Measurements from ENCODE around the gene KNOP1. TPM values are rescaled to one million over a fixed set of nuclear protein-coding genes. Genes with fewer than 3 reads are reported as not detected.
A peak's percentile ranks its signal among the peaks of the same experiment; 100 is the strongest.

Gene KNOP1
- total RNA-seq, 1 experiment from 2014 or later, result 93.9 TPM

DNA sequence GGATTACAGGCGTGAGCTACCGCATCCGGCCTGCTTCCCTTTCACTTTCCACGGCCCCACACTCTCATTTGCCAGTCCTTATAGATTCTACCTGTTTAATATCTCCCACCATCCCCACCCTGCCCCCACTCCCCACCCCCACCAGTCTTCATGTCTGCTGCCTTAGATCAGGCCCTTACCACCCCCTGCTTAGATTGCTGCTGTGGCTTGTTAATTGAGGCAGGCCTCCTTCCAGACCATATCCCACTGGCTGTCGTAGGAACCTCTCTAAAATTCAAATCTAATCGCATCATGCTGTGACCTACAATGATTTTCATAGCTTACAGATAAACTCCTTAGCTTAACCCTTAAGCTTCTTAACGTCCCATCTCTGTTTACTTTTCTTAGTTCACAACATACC is 5.0 kb upstream of the KNOP1 start:
- no peaks in the 10 kb centered on the region for H3K9me3 ChIP-seq (ENCODE audit: control insufficient read depth, low read depth, low read length)
- H2AFZ ChIP-seq (ENCODE audit: low read length), result no peak overlapping the region
- H4K20me1 ChIP-seq (ENCODE audit: control insufficient read depth, insufficient read depth, insufficient read length), result no peaks in the 10 kb centered on the region
- no peaks in the 10 kb centered on the region for H3K27me3 Mint-ChIP-seq (ENCODE audit: low read depth)
- no peak overlapping the region for H2BK5ac ChIP-seq (ENCODE audit: insufficient read length, low read length)
- peak overlapping the region in 1 of 2 experiments; percentile 49; a peak in 1 of 5 replicates for H3K4me3 Mint-ChIP-seq
- no peaks in the 10 kb centered on the region for H3K79me1 ChIP-seq (ENCODE audit: insufficient read depth, low read depth, low read length, poor library complexity, severe bottlenecking)
- peak overlapping the region; percentile 48 to 80 (median 70); a peak in 3 of 7 replicates for H3K27ac Mint-ChIP-seq
- no peak overlapping the region for H3K9ac ChIP-seq (ENCODE audit: extremely low read depth, insufficient read length, low read length)
- peaks cover 0 to 3% (median 0%) of the 10 kb centered on the region in 3 experiments; a peak in 1 of 7 replicates for H3K36me3 Mint-ChIP-seq (ENCODE audit: insufficient read depth in 1 of 3, low read depth in 3 of 3)
- no peaks in the 10 kb centered on the region for H3K9me3 Mint-ChIP-seq
- TF ChIP-seq, protein P1, sequence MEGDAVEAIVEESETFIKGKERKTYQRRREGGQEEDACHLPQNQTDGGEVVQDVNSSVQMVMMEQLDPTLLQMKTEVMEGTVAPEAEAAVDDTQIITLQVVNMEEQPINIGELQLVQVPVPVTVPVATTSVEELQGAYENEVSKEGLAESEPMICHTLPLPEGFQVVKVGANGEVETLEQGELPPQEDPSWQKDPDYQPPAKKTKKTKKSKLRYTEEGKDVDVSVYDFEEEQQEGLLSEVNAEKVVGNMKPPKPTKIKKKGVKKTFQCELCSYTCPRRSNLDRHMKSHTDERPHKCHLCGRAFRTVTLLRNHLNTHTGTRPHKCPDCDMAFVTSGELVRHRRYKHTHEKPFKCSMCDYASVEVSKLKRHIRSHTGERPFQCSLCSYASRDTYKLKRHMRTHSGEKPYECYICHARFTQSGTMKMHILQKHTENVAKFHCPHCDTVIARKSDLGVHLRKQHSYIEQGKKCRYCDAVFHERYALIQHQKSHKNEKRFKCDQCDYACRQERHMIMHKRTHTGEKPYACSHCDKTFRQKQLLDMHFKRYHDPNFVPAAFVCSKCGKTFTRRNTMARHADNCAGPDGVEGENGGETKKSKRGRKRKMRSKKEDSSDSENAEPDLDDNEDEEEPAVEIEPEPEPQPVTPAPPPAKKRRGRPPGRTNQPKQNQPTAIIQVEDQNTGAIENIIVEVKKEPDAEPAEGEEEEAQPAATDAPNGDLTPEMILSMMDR (conservative IDR thresholded peaks at IDR 0.05), result no peak
- H3K23ac ChIP-seq (ENCODE audit: insufficient read length, low read depth, low read length), result no peak overlapping the region
- no peak overlapping the region for H2BK120ac ChIP-seq (ENCODE audit: low read depth, low read length, poor library complexity, severe bottlenecking)
- H3K23me2 ChIP-seq (ENCODE audit: insufficient read length, low read depth, low read length, poor library complexity, severe bottlenecking), result peaks cover 7% of the 10 kb centered on the region
- no peak overlapping the region for H2AK5ac ChIP-seq (ENCODE audit: insufficient read length, low read length)
- no peak overlapping the region for H3K4ac ChIP-seq (ENCODE audit: low read depth, low read length)
- no peak overlapping the region for H4K91ac ChIP-seq (ENCODE audit: insufficient read length, low read depth, low read length)
- no peak overlapping the region for H2BK15ac ChIP-seq (ENCODE audit: low read depth, low read length)
- no peak overlapping the region for H3K56ac ChIP-seq (ENCODE audit: insufficient read length, low read depth, low read length)
- H3K79me2 ChIP-seq (ENCODE audit: insufficient read depth, low read length), result no peaks in the 10 kb centered on the region
- no peak overlapping the region for H3K18ac ChIP-seq (ENCODE audit: insufficient read length, low read depth, low read length)
- H4K8ac ChIP-seq (replicated peaks; ENCODE audit: insufficient read length, low read depth, low read length), result no peak overlapping the region
- no peak overlapping the region for H3K14ac ChIP-seq (ENCODE audit: insufficient read depth, low read length)
- no peaks in the 10 kb centered on the region for H3K27me3 ChIP-seq (ENCODE audit: insufficient read depth, low read length)
- peaks cover 37 to 45% of the 10 kb centered on the region in 2 experiments for H3K4me1 Mint-ChIP-seq
- WGBS (ENCODE audit: extremely low coverage, insufficient read length, low lambda C conversion rate), result 100% methylated on average over 1 of the region's 7 CpGs
- H3T11ph ChIP-seq (ENCODE audit: low read length), result no peak overlapping the region
- no peak overlapping the region for H4K5ac ChIP-seq (ENCODE audit: insufficient read length, low read depth, low read length)
- no peak overlapping the region for H3K27ac ChIP-seq (ENCODE audit: insufficient read length, low read depth, low read length)
- DNase-seq, result no peak
- no peak overlapping the region for H2BK12ac ChIP-seq (ENCODE audit: insufficient read length, low read depth, low read length)
- H3K4me2 ChIP-seq (ENCODE audit: insufficient read depth, insufficient read length, low read length), result no peak overlapping the region
- H2BK20ac ChIP-seq (ENCODE audit: low read depth, low read length, poor library complexity, severe bottlenecking), result no peak overlapping the region
- H3K4me1 ChIP-seq (ENCODE audit: insufficient read depth, low read length), result no peaks in the 10 kb centered on the region; the same call in 1 of the 2 replicates
